H1 (cell line): ENCODE results near the gene OSBP. TPM values are rescaled to one million over a fixed set of nuclear protein-coding genes. Genes with fewer than 3 reads are reported as not detected.

ENCODE experiments used
- CTCF ChIA-PET: fragments of 300-600 bp; sonication (Branson Sonifier 250); formaldehyde crosslinking; loops from one replicate; lab custom pipeline; 2021; ENCODE audit not compliant: partially characterized antibody; lab: Charles Lee
- POLR2A ChIA-PET: fragments of 300-600 bp; sonication (Branson Sonifier 250); formaldehyde crosslinking; loops from one replicate; lab custom pipeline; 2021; ENCODE audit warnings: inconsistent platforms; ENCODE audit not compliant: partially characterized antibody; lab: Charles Lee
- DNase-seq, 2 experiments: peaks; one replicate each; pipeline versions ENCODE4 v3.0.0 to v3.0.0-alpha.2; 2010 to 2022; ENCODE audit warnings: low spot score in 2 of 2, low read depth in 1 of 2, mixed read lengths in 1 of 2
- FAIRE-seq: peaks from 2 replicates; lab custom pipeline; 2011; peaks lifted over from hg19 to GRCh38; lab: Jason Lieb, UNC
- H2AFZ ChIP-seq: 2 replicates; pipeline ENCODE4 v1.8.1; 2012; ENCODE audit warnings: low read length, inconsistent platforms
- H2AK5ac ChIP-seq: 2 replicates; pipeline ENCODE4 v1.6.1; 2013; ENCODE audit warnings: low read depth, low read length
- H2BK120ac ChIP-seq: replicated peaks from 2 replicates; pipeline ENCODE3; 2013; ENCODE audit warnings: low read depth, low read length, inconsistent platforms
- H2BK12ac ChIP-seq: 2 replicates; pipeline ENCODE4 v1.6.1; 2013; ENCODE audit warnings: low read depth, low read length
- H2BK15ac ChIP-seq: 2 replicates; pipeline ENCODE4 v1.6.1; 2013; ENCODE audit warnings: low read length
- H2BK20ac ChIP-seq: 2 replicates; pipeline ENCODE4 v1.6.1; 2013; ENCODE audit warnings: low read length
- H2BK5ac ChIP-seq: 2 replicates; pipeline ENCODE4 v1.6.1; 2013; ENCODE audit warnings: low read depth, low read length
- H3K14ac ChIP-seq: 2 replicates; pipeline ENCODE4 v1.6.1; 2013; ENCODE audit warnings: inconsistent platforms; ENCODE audit not compliant: insufficient read length
- H3K18ac ChIP-seq: 2 replicates; pipeline ENCODE4 v1.6.1; 2013; ENCODE audit warnings: low read length; ENCODE audit errors: extremely low read depth
- H3K23ac ChIP-seq: 2 replicates; pipeline ENCODE4 v1.6.1; 2013; ENCODE audit warnings: inconsistent platforms; ENCODE audit not compliant: insufficient read length
- H3K23me2 ChIP-seq: 2 replicates; pipeline ENCODE4 v1.6.1; 2013; ENCODE audit warnings: low read depth, low read length
- H3K27ac ChIP-seq: 2 replicates; pipeline ENCODE4 v1.6.1; 2011; ENCODE audit warnings: low read depth, low read length, inconsistent platforms
- H3K27me3 ChIP-seq, 4 experiments: replicated peaks in 1 of 4; 1 replicate in 1 of 4; 2 replicates in 3 of 4; pipeline versions ENCODE4 v1.6.1 to v1.8.1; 2011 to 2013; ENCODE audit warnings: low read length in 3 of 4, mild to moderate bottlenecking in 3 of 4, inconsistent platforms in 2 of 4, mixed read lengths in 2 of 4, moderate library complexity in 1 of 4; ENCODE audit not compliant: control insufficient read depth in 3 of 4, insufficient read depth in 3 of 4; ENCODE audit errors: extremely low read depth in 1 of 4
- H3K36me3 ChIP-seq, 4 experiments: 2 replicates each; pipeline versions ENCODE4 v1.6.1 to v1.8.1; 2011 to 2013; ENCODE audit warnings: mild to moderate bottlenecking in 4 of 4, low read length in 3 of 4, moderate library complexity in 2 of 4, control low read depth in 1 of 4, inconsistent platforms in 1 of 4; ENCODE audit not compliant: insufficient read depth in 4 of 4, control insufficient read depth in 2 of 4
- H3K4ac ChIP-seq: replicated peaks from 2 replicates; pipeline ENCODE3; 2013; ENCODE audit warnings: low read length, low read depth, mixed read lengths, inconsistent platforms; ENCODE audit not compliant: insufficient read length
- H3K4me1 ChIP-seq, 4 experiments: replicated peaks in 1 of 4; 1 replicate in 1 of 4; 2 replicates in 3 of 4; pipeline versions ENCODE4 v1.6.1 to v1.8.1; 2011 to 2013; ENCODE audit warnings: low read length in 3 of 4, inconsistent platforms in 2 of 4, mixed read lengths in 1 of 4; ENCODE audit not compliant: insufficient read depth in 4 of 4, control insufficient read depth in 3 of 4
- H3K4me2 ChIP-seq, 2 experiments: 2 replicates each; pipeline versions ENCODE4 v1.6.1 to v1.8.1; 2011 to 2013; ENCODE audit warnings: low read depth in 2 of 2, low read length in 2 of 2, control low read depth in 1 of 2, inconsistent platforms in 1 of 2, mild to moderate bottlenecking in 1 of 2; ENCODE audit not compliant: insufficient read depth in 1 of 2
- H3K4me3 ChIP-seq, 4 experiments: fragments of 200-600, 300-600 bp in 1 of 4; sonication (generic), shearing (Covaris generic), sonication (Bioruptor Twin) in 1 of 4; 2 replicates each; pipeline versions ENCODE4 v1.5.1 to v1.8.1; 2011 to 2016; ENCODE audit warnings: low read length in 4 of 4, low read depth in 3 of 4, control low read depth in 2 of 4, inconsistent platforms in 2 of 4, mild to moderate bottlenecking in 2 of 4, mixed read lengths in 1 of 4, moderate library complexity in 1 of 4; ENCODE audit not compliant: insufficient read depth in 2 of 4; ENCODE audit errors: extremely low read depth in 1 of 4
- H3K56ac ChIP-seq: replicated peaks from 2 replicates; pipeline ENCODE3; 2013; ENCODE audit warnings: low read depth, mild to moderate bottlenecking, mixed read lengths, low read length, inconsistent platforms; ENCODE audit not compliant: insufficient read length
- H3K79me1 ChIP-seq: 2 replicates; pipeline ENCODE4 v1.6.1; 2013; ENCODE audit warnings: low read depth, low read length, control low read depth
- H3K79me2 ChIP-seq, 2 experiments: 2 replicates each; pipeline versions ENCODE4 v1.6.1 to v1.8.1; 2012 to 2013; ENCODE audit warnings: low read length in 2 of 2, mild to moderate bottlenecking in 2 of 2, inconsistent platforms in 1 of 2; ENCODE audit not compliant: insufficient read depth in 2 of 2, control insufficient read depth in 1 of 2
- H3K9ac ChIP-seq, 4 experiments: replicated peaks in 1 of 4; 1 replicate in 1 of 4; 2 replicates in 3 of 4; pipeline versions ENCODE4 v1.6.1 to v1.8.1; 2011 to 2013; ENCODE audit warnings: low read depth in 3 of 4, low read length in 3 of 4, control low read depth in 2 of 4, mild to moderate bottlenecking in 2 of 4, moderate library complexity in 2 of 4, inconsistent platforms in 1 of 4; ENCODE audit errors: extremely low read depth in 1 of 4
- H3K9me3 ChIP-seq, 2 experiments: 2 replicates each; pipeline versions ENCODE4 v1.6.1 to v1.8.1; 2012 to 2013; ENCODE audit warnings: mild to moderate bottlenecking in 2 of 2, moderate library complexity in 2 of 2, control low read depth in 1 of 2, inconsistent platforms in 1 of 2, low read depth in 1 of 2, low read length in 1 of 2, mixed read lengths in 1 of 2; ENCODE audit not compliant: insufficient read depth in 2 of 2
- H4K20me1 ChIP-seq, 2 experiments: replicated peaks in 1 of 2; 2 replicates each; pipeline versions ENCODE3 to v1.8.1; 2011 to 2013; ENCODE audit warnings: inconsistent platforms in 2 of 2, low read length in 2 of 2, mild to moderate bottlenecking in 1 of 2; ENCODE audit not compliant: insufficient read depth in 2 of 2, control insufficient read depth in 1 of 2
- H4K5ac ChIP-seq: 2 replicates; pipeline ENCODE4 v1.6.1; 2013; ENCODE audit warnings: low read length, low read depth, mixed read lengths, inconsistent platforms; ENCODE audit not compliant: insufficient read length
- H4K8ac ChIP-seq: 2 replicates; pipeline ENCODE4 v1.8.0; 2013; ENCODE audit warnings: mild to moderate bottlenecking, moderate library complexity, low read length, inconsistent platforms; ENCODE audit not compliant: insufficient read depth; ENCODE audit errors: extremely low read depth
- H4K91ac ChIP-seq: replicated peaks from 2 replicates; pipeline ENCODE3; 2013; ENCODE audit warnings: low read length, mixed read lengths, inconsistent platforms; ENCODE audit not compliant: insufficient read length
- HDAC6 ChIP-seq: IDR thresholded peaks from one replicate; pipeline ENCODE4 v1.7.1; 2012; ENCODE audit warnings: low read depth, mild to moderate bottlenecking, inconsistent platforms, low read length, moderate library complexity
- JUN ChIP-seq: IDR thresholded peaks from 2 replicates; pipeline ENCODE4 v1.6.1; 2011; ENCODE audit warnings: low read depth, mild to moderate bottlenecking, improper control_type of control experiment, low read length
- JUND ChIP-seq: IDR thresholded peaks from 2 replicates; pipeline ENCODE4 v1.6.1; 2011; ENCODE audit warnings: mild to moderate bottlenecking, improper control_type of control experiment, low read length
- KDM5A ChIP-seq: fragments of 200-600 bp; IDR thresholded peaks from 2 replicates; pipeline ENCODE4 v1.7.1; 2012; ENCODE audit warnings: mild to moderate bottlenecking, low read length, inconsistent platforms, mixed read lengths
- SP2 ChIP-seq: IDR thresholded peaks from 2 replicates; pipeline ENCODE4 v1.6.1; 2012; ENCODE audit warnings: mild to moderate bottlenecking, low read length, inconsistent platforms
- TEAD4 ChIP-seq: IDR thresholded peaks from 2 replicates; pipeline ENCODE4 v1.6.1; 2012; ENCODE audit warnings: low read depth, low read length, inconsistent platforms, mixed read lengths
- WGBS, 2 experiments: shearing (Covaris generic) in 1 of 2; methylation state at CpG; one replicate each; pipeline versions ENCODE4 v1.1.6 to v1.1.7; 2013 to 2015; ENCODE audit warnings: low lambda C conversion rate in 2 of 2, mixed read lengths in 2 of 2, inconsistent platforms in 1 of 2, low coverage in 1 of 2, missing lambda C conversion rate in 1 of 2; ENCODE audit not compliant: insufficient replicate concordance in 2 of 2, insufficient coverage in 1 of 2, insufficient read length in 1 of 2; ENCODE audit errors: extremely low coverage in 1 of 2, missing lambda C conversion rate in 1 of 2; 5-methylcytosine and 5-hydroxymethylcytosine counted together
- polyA plus RNA-seq, 7 experiments: library from polyadenylated mRNA; depleted of rRNA in 3 of 7; stranded (reverse) in 5 of 7; unstranded in 2 of 7; fragments of >200 nt in 5 of 7; fragments of 200-250 nt in 2 of 7; gene quantifications; 1 replicate in 5 of 7; 2 replicates in 1 of 7; 4 replicates in 1 of 7; pipeline versions ENCODE4 v1.2.1 to v1.2.3, GENCODE V29; 2011 to 2013; ENCODE audit warnings: missing spikeins in 2 of 7, mixed read lengths in 2 of 7
- total RNA-seq: library from RNA; stranded (reverse); fragmentation: NEBNext Ultra II Directional; extraction: Animal tissue kit (Norgen Biotek cat#: 25700); gene quantifications from 2 replicates; pipeline ENCODE4 v1.2.1, GENCODE V29; 2021

Gene OSBP
- total and polyA plus RNA-seq, 2 of the 8 experiments (the other 6 are each of a cell fraction or from before 2014, with no cell fraction given) = 13.2 to 43.1 TPM

DNA sequence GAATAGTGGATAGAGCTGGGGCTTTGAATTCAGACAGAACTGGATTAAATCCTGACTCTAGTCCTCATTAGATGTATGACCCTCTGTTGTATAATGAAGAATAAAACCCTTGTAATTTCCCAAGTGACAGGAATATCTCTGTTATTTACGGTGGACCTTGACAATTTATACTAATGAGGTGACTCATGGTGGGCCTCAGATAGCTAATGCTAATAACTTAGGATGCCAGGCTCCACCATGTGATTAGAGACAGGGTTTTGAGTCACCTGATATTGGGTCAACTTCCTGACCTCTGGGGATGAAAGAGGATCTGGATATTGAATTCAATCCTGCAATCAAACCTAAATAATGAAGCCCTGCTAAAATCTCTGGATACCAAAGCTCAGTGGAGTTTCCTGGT is 33.6 kb downstream of the OSBP start:
- Histone ChIP-seq H3K79me1 (no peaks in the 10 kb centered on the region), H2BK20ac (no peak overlapping the region), H3K14ac (no peak overlapping the region), H3K27ac (no peak overlapping the region), H3K79me2 (no peaks in the 10 kb centered on the region), H3K9ac (no peak overlapping the region), H3K23ac (no peak overlapping the region), H4K8ac (no peak overlapping the region), H4K91ac (no peak overlapping the region), H2AK5ac (no peak overlapping the region), H2BK5ac (no peak overlapping the region)
- POLR2A ChIA-PET = interaction anchor here (1.3 kb wide), 1 partner anchor 14 kb away, joined by 3 read pairs; no protein-coding TSS in a partner anchor
- CTCF ChIA-PET = interaction anchor here (1.2 kb wide), 1 partner anchor 12 kb away, joined by 4 read pairs; no protein-coding TSS in a partner anchor
- TF ChIP-seq TEAD4 = no peak
- no peak for TF ChIP-seq HDAC6
- TF ChIP-seq SP2 = no peak
- TF ChIP-seq JUN = no peak
- no peak for TF ChIP-seq JUND
- TF ChIP-seq KDM5A = no peak
- TF ChIP-seq, all 59 proteins: peak for 0
- Histone ChIP-seq H4K5ac (no peak overlapping the region), H3K56ac (no peak overlapping the region), H3K18ac (no peak overlapping the region), H2BK120ac (no peak overlapping the region), H3K9me3 (peaks cover 6 to 7% of the 10 kb centered on the region in 2 experiments; a peak in 2 of 4 replicates), H3K4me2 (no peak overlapping the region), H4K20me1 (peaks cover 0 to under 1% of the 10 kb centered on the region in 2 experiments), H3K23me2 (no peaks in the 10 kb centered on the region), H2AFZ (no peak overlapping the region), H3K4ac (no peak overlapping the region), H2BK15ac (no peak overlapping the region), H3K4me1 (no peaks in the 10 kb centered on the region), H3K4me3 (no peak overlapping the region), H3K36me3 (peaks cover 4 to 60% (median 30%) of the 10 kb centered on the region in 4 experiments), H3K27me3 (no peaks in the 10 kb centered on the region), H2BK12ac (no peak overlapping the region)
- DNase-seq (no peak), FAIRE-seq (no peak)
- 100% methylated on average over 1 of the region's 1 CpG; no CpG with 5 or more reads in 1 of the 2 experiments for WGBS, 2 experiments
